NT2/D1 (cell line): ENCODE results near the gene MYMX.

Source experiments
- YY1 ChIP-seq: IDR thresholded peaks from 2 replicates; pipeline ENCODE4 v1.6.1; 2011; ENCODE audit not compliant: insufficient read length, insufficient read depth
- ZNF274 ChIP-seq: IDR thresholded peaks from 2 replicates; pipeline ENCODE4 v1.6.1; 2011; ENCODE audit warnings: mild to moderate bottlenecking, low read depth, low read length

- no peak for TF ChIP-seq ZNF274
- no peak for TF ChIP-seq YY1
Observed at GRCh38 chr6:44176130-44176761, 40.5 kb upstream of the MYMX start.
